HFFc6 (cell line): ENCODE measurements around the gene ZNF839. TPM values are rescaled to one million over a fixed set of nuclear protein-coding genes. Genes with fewer than 3 reads are reported as not detected.
A peak's percentile ranks its signal among the peaks of the same experiment; 100 is the strongest.

Experiments used
- DNase-seq: peaks from one replicate; pipeline ENCODE4 v3.0.0-alpha.2; 2018
- H3K27ac Mint-ChIP-seq: 2 replicates; pipeline ENCODE4 v1.8.0; 2020; ENCODE audit warnings: mild to moderate bottlenecking, mixed read lengths
- H3K27me3 Mint-ChIP-seq: 2 replicates; pipeline ENCODE4 v1.8.0; 2021; ENCODE audit warnings: mild to moderate bottlenecking, moderate library complexity, mixed read lengths; ENCODE audit not compliant: insufficient read depth
- H3K36me3 Mint-ChIP-seq: 2 replicates; pipeline ENCODE4 v1.8.0; 2021; ENCODE audit warnings: low read depth, mixed read lengths
- H3K4me1 Mint-ChIP-seq: 2 replicates; pipeline ENCODE4 v1.8.0; 2020; ENCODE audit warnings: low read depth, mixed read lengths
- H3K4me3 Mint-ChIP-seq: 2 replicates; pipeline ENCODE4 v1.8.0; 2020; ENCODE audit warnings: mild to moderate bottlenecking, moderate library complexity, mixed read lengths
- H3K9me3 Mint-ChIP-seq: 2 replicates; pipeline ENCODE4 v1.8.0; 2020; ENCODE audit warnings: mild to moderate bottlenecking, mixed read lengths
- CTCF ChIP-seq: fragments of 200-600 bp; sonication (generic); IDR thresholded peaks from 2 replicates; pipeline ENCODE4 v1.5.0; 2021; ENCODE audit warnings: antibody characterized with exemption, mild to moderate bottlenecking
- long read RNA-seq: library from polyadenylated mRNA; unstranded; transcript quantifications from one replicate; pipeline ENCODE4 v2.0.0, GENCODE V29; 2019
- total RNA-seq, 6 experiments: library from RNA; stranded (reverse); fragmentation: NEBNext Ultra II Directional; extraction: Animal tissue kit (Norgen Biotek cat#: 25700); gene quantifications; 2 replicates in 1 of 6; 3 replicates in 5 of 6; pipeline ENCODE4 v1.2.3, GENCODE V29; 2021

ZNF839 gene
- 1 to 10 TPM; 6.7 to 8.3 (median 8.0) TPM for total RNA-seq
- long read RNA-seq, partial matches to known transcripts = 2 of 2 reads
- long read RNA-seq, other reads (novel, unspliced or antisense) = 0 of 2 reads

- no peak for TF ChIP-seq CTCF
- peak within 1 kb of the TSS; percentile 98 for H3K27ac Mint-ChIP-seq
- H3K9me3 Mint-ChIP-seq = no peaks in the 10 kb centered on the region
- H3K4me3 Mint-ChIP-seq = peak within 1 kb of the TSS; percentile 98
- H3K36me3 Mint-ChIP-seq = no peaks in the 10 kb centered on the region
- H3K4me1 Mint-ChIP-seq = peaks cover 60% of the 10 kb centered on the region
- peak; percentile 85 for DNase-seq
- H3K27me3 Mint-ChIP-seq = peaks cover 7% of the 10 kb centered on the region
Observed at GRCh38 chr14:102319351-102320032, at the start of gene ZNF839. Gene ZNF839, plus strand, starts transcription at chr14:102319746. Its CDS starts 20 bp downstream, at chr14:102319766.

- Mint-ChIP-seq H3K9me3 (peaks cover 4% of the 10 kb centered on the region; the same call in 1 of the 2 replicates), H3K27me3 (no peaks in the 10 kb centered on the region; the same call in 1 of the 2 replicates), H3K4me3 (no peak overlapping the region; the same call in 1 of the 2 replicates), H3K27ac (peak overlapping the region; percentile 83), H3K4me1 (peaks cover 16% of the 10 kb centered on the region), H3K36me3 (peaks cover 23% of the 10 kb centered on the region)
- no peak for TF ChIP-seq CTCF
- DNase-seq = peak; percentile 13
Observed at GRCh38 chr14:102272392-102272791, 47.2 kb upstream of the ZNF839 start.

GRCh38 chr14:102275866-102276265 lies 43.7 kb upstream of the ZNF839 start:
- Mint-ChIP-seq H3K27me3 (no peaks in the 10 kb centered on the region; the same call in 1 of the 2 replicates), H3K4me3 (no peak overlapping the region), H3K36me3 (peaks cover 30% of the 10 kb centered on the region), H3K4me1 (peaks cover 50% of the 10 kb centered on the region), H3K9me3 (peaks cover 4% of the 10 kb centered on the region; the same call in 1 of the 2 replicates), H3K27ac (no peak overlapping the region; the same call in 1 of the 2 replicates)
- no peak for TF ChIP-seq CTCF
- DNase-seq = no peak

GRCh38 chr14:102277874-102278630 lies 41.5 kb upstream of the ZNF839 start:
- Mint-ChIP-seq H3K9me3 (peaks cover 4% of the 10 kb centered on the region; the same call in 1 of the 2 replicates), H3K4me3 (peak overlapping the region; percentile 49; the same call in 1 of the 2 replicates), H3K4me1 (peaks cover 55% of the 10 kb centered on the region), H3K27ac (peak overlapping the region; percentile 98), H3K27me3 (no peaks in the 10 kb centered on the region), H3K36me3 (peaks cover 28% of the 10 kb centered on the region)
- TF ChIP-seq CTCF = no peak
- no peak for DNase-seq

GRCh38 chr14:102278631-102278935 lies 41.0 kb upstream of the ZNF839 start:
- Mint-ChIP-seq H3K4me1 (peaks cover 60% of the 10 kb centered on the region), H3K27ac (peak overlapping the region; percentile 98), H3K4me3 (peak overlapping the region; percentile 49), H3K36me3 (peaks cover 28% of the 10 kb centered on the region), H3K27me3 (no peaks in the 10 kb centered on the region), H3K9me3 (peaks cover 4% of the 10 kb centered on the region; the same call in 1 of the 2 replicates)
- DNase-seq = no peak
- TF ChIP-seq CTCF = no peak
